SK-N-SH (cell line): ENCODE results near the gene TANGO6. TPM values are rescaled to one million over a fixed set of nuclear protein-coding genes. Genes with fewer than 3 reads are reported as not detected.

ENCODE experiments used
- CTCF ChIA-PET: fragments of 300-600, 350-600 bp; formaldehyde crosslinking; extraction: SDS; loops from one replicate; lab custom pipeline; 2021; lab: Yijun Ruan, JAX
- POLR2A ChIA-PET: fragments of 350-600 bp; sonication (Branson Sonifier 250); formaldehyde crosslinking; extraction: SDS; loops from one replicate; lab custom pipeline; 2020; ENCODE audit warnings: antibody characterized with exemption, inconsistent platforms; lab: Yijun Ruan, JAX
- DNase-seq: peaks from one replicate; pipeline ENCODE4 v3.0.0; 2012
- H2AFZ ChIP-seq: fragments of 200-600 bp; sonication (generic); 2 replicates; pipeline ENCODE4 v1.8.1; 2016; ENCODE audit warnings: antibody characterized with exemption, mild to moderate bottlenecking, low read depth
- H3F3A ChIP-seq: fragments of 200-600 bp; sonication (generic); replicated peaks from 2 replicates; pipeline ENCODE3; 2016; ENCODE audit warnings: antibody characterized with exemption, mild to moderate bottlenecking; ENCODE audit not compliant: insufficient read depth
- H3K27ac ChIP-seq, 2 experiments: fragments of 200-500 bp in 1 of 2; fragments of 200-600 bp in 1 of 2; sonication (Bioruptor generic) in 1 of 2; sonication (generic), shearing (Covaris generic) in 1 of 2; 2 replicates each; pipeline versions ENCODE4 v1.5.1 to v1.6.1; 2014 to 2016; ENCODE audit warnings: low read depth in 2 of 2, inconsistent platforms in 1 of 2, low read length in 1 of 2, mild to moderate bottlenecking in 1 of 2, mixed read lengths in 1 of 2
- H3K27me3 ChIP-seq: fragments of 200-600 bp; sonication (generic), shearing (Covaris generic); 2 replicates; pipeline ENCODE4 v1.6.1; 2016; ENCODE audit warnings: mixed run types; ENCODE audit not compliant: insufficient read depth
- H3K36me3 ChIP-seq, 2 experiments: fragments of 200-500 bp in 1 of 2; fragments of 200-600 bp in 1 of 2; sonication (Bioruptor generic) in 1 of 2; sonication (generic) in 1 of 2; replicated peaks in 1 of 2; 2 replicates each; pipeline versions ENCODE3 to v1.5.1; 2014 to 2016; ENCODE audit warnings: low read length in 1 of 2, mild to moderate bottlenecking in 1 of 2; ENCODE audit not compliant: insufficient read depth in 2 of 2, control insufficient read depth in 1 of 2
- H3K4me1 ChIP-seq, 2 experiments: fragments of 200-500 bp in 1 of 2; fragments of 200-600 bp in 1 of 2; sonication (Bioruptor generic) in 1 of 2; sonication (generic), shearing (Covaris generic) in 1 of 2; 2 replicates each; pipeline versions ENCODE4 v1.5.1 to v1.6.1; 2014 to 2016; ENCODE audit warnings: low read depth in 1 of 2, low read length in 1 of 2, mixed run types in 1 of 2; ENCODE audit not compliant: insufficient read depth in 2 of 2, control insufficient read depth in 1 of 2
- H3K4me2 ChIP-seq: fragments of 200-600 bp; sonication (generic), shearing (Covaris generic); 2 replicates; pipeline ENCODE4 v1.6.1; 2017; ENCODE audit warnings: mixed run types
- H3K4me3 ChIP-seq, 2 experiments: fragments of 200-500 bp in 1 of 2; fragments of 200-600 bp in 1 of 2; sonication (Bioruptor generic) in 1 of 2; sonication (generic), shearing (Covaris generic) in 1 of 2; 2 replicates each; pipeline versions ENCODE4 v1.5.1 to v1.8.1; 2014 to 2016; ENCODE audit warnings: low read depth in 2 of 2, inconsistent platforms in 1 of 2, low read length in 1 of 2, mild to moderate bottlenecking in 1 of 2, mixed read lengths in 1 of 2, moderate library complexity in 1 of 2
- H3K79me2 ChIP-seq: fragments of 200-600 bp; sonication (generic); 2 replicates; pipeline ENCODE4 v1.8.1; 2017; ENCODE audit warnings: mild to moderate bottlenecking; ENCODE audit not compliant: insufficient read depth
- H3K9ac ChIP-seq: fragments of 200-600 bp; sonication (generic); 2 replicates; pipeline ENCODE4 v1.6.1; 2017; ENCODE audit warnings: mixed run types
- H3K9me2 ChIP-seq: fragments of 200-600 bp; sonication (generic); 2 replicates; pipeline ENCODE4 v1.6.1; 2017; ENCODE audit warnings: mixed run types
- H3K9me3 ChIP-seq: fragments of 200-600 bp; sonication (generic); 2 replicates; pipeline ENCODE4 v1.6.1; 2017; ENCODE audit warnings: mixed run types, mild to moderate bottlenecking, moderate library complexity
- H4K20me1 ChIP-seq: fragments of 200-600 bp; sonication (generic); 2 replicates; pipeline ENCODE4 v1.6.1; 2017; ENCODE audit warnings: mild to moderate bottlenecking, mixed run types; ENCODE audit not compliant: insufficient read depth
- EP300 ChIP-seq, 2 experiments: IDR thresholded peaks; 2 replicates each; pipeline versions ENCODE4 v1.4.0 to v1.6.1; 2012; ENCODE audit warnings: borderline replicate concordance in 1 of 2, low read depth in 1 of 2, low read length in 1 of 2
- FOXJ3 ChIP-seq: sonication (generic); formaldehyde crosslinking; IDR thresholded peaks from 2 replicates; pipeline ENCODE4 v1.5.1; 2020; ENCODE audit warnings: mild to moderate bottlenecking, missing genetic modification reagents
- FOXM1 ChIP-seq: IDR thresholded peaks from 2 replicates; pipeline ENCODE4 v1.4.0; 2012; ENCODE audit warnings: low read depth, mild to moderate bottlenecking
- GABPA ChIP-seq: IDR thresholded peaks from 2 replicates; pipeline ENCODE4 v1.4.0; 2012; ENCODE audit warnings: low read depth, mild to moderate bottlenecking
- JUND ChIP-seq: IDR thresholded peaks from 2 replicates; pipeline ENCODE4 v1.4.0; 2012
- MEF2A ChIP-seq: IDR thresholded peaks from 2 replicates; pipeline ENCODE4 v1.4.0; 2012; ENCODE audit warnings: low read depth, borderline replicate concordance
- MXI1 ChIP-seq: IDR thresholded peaks from 2 replicates; pipeline ENCODE4 v1.6.1; 2012; ENCODE audit warnings: mild to moderate bottlenecking, low read depth, low read length, improper control_type of control experiment
- NFIC ChIP-seq: IDR thresholded peaks from 2 replicates; pipeline ENCODE4 v1.4.0; 2012; ENCODE audit warnings: borderline replicate concordance
- NRF1 ChIP-seq: IDR thresholded peaks from 2 replicates; pipeline ENCODE4 v1.6.1; 2012; ENCODE audit warnings: low read depth, mild to moderate bottlenecking, low read length
- POLR2AphosphoS5 ChIP-seq: IDR thresholded peaks from 2 replicates; pipeline ENCODE4 v1.6.1; 2012; ENCODE audit warnings: low read depth, low read length
- RAD21 ChIP-seq: IDR thresholded peaks from 2 replicates; pipeline ENCODE4 v1.6.1; 2012; ENCODE audit warnings: mild to moderate bottlenecking, low read length
- RFX5 ChIP-seq: IDR thresholded peaks from 2 replicates; pipeline ENCODE4 v1.6.1; 2012; ENCODE audit warnings: mild to moderate bottlenecking, improper control_type of control experiment, low read length
- USF2 ChIP-seq: fragments of 150-350 bp; IDR thresholded peaks from 2 replicates; pipeline ENCODE4 v1.6.1; 2017; ENCODE audit warnings: antibody characterized with exemption, low read length, low read depth, borderline replicate concordance
- polyA plus RNA-seq, 3 experiments: library from polyadenylated mRNA; depleted of rRNA; stranded (reverse); fragments of >200 nt; gene quantifications; 2 replicates each; pipeline ENCODE4 v1.2.3, GENCODE V29; 2012

TANGO6 gene
- polyA plus RNA-seq, 1 of the 3 experiments (the other 2 are of a cell fraction): 5.5 TPM

GRCh38 chr16:69033151-69033949 lies 190.0 kb downstream of the TANGO6 start (continued):
- no peak for TF ChIP-seq USF2
- no peak for TF ChIP-seq MXI1
- no peak for TF ChIP-seq JUND
- no peak for TF ChIP-seq FOXM1

GRCh38 chr16:69035375-69035774 lies 192.0 kb downstream of the TANGO6 start:
- no peak overlapping the region for H3K27ac ChIP-seq
- no peak overlapping the region for H3K9ac ChIP-seq
- H3K36me3 ChIP-seq: no peaks in the 10 kb centered on the region
- no peak overlapping the region for H2AFZ ChIP-seq
- POLR2A ChIA-PET: no interaction called here
- H3F3A ChIP-seq: no peaks in the 10 kb centered on the region
- CTCF ChIA-PET: no interaction called here
- no peak for DNase-seq
- H3K4me2 ChIP-seq: no peak overlapping the region
- no peak overlapping the region for H3K4me3 ChIP-seq
- no peak for TF ChIP-seq POLR2AphosphoS5
- no peak for TF ChIP-seq RAD21
- TF ChIP-seq FOXM1: no peak
- TF ChIP-seq GABPA: no peak
- no peak for TF ChIP-seq NFIC
- no peak for TF ChIP-seq MEF2A
- no peak for TF ChIP-seq FOXJ3 (CRISPR knock-in tag)
- no peak for TF ChIP-seq RFX5
- TF ChIP-seq NRF1: no peak
- no peak for TF ChIP-seq USF2
- TF ChIP-seq EP300 (IDR thresholded peaks at IDR 0.05; ENCODE audit: borderline replicate concordance in 1 of 2, low read depth in 1 of 2, low read length in 1 of 2): no peak
- peaks cover 0 to 8% of the 10 kb centered on the region in 2 experiments; a peak in 2 of 4 replicates for H3K4me1 ChIP-seq
- no peaks in the 10 kb centered on the region for H3K9me3 ChIP-seq
- no peaks in the 10 kb centered on the region for H3K9me2 ChIP-seq
- no peaks in the 10 kb centered on the region for H3K79me2 ChIP-seq
- H4K20me1 ChIP-seq: no peaks in the 10 kb centered on the region
- H3K27me3 ChIP-seq: no peaks in the 10 kb centered on the region
